KMS-11 (cell line): ENCODE results near the gene AHCYL1.
"Not testable (repeated sequence)": the region's sequence is repeated elsewhere in the genome, so short reads cannot be mapped to it uniquely, and the experiment has no call there.

Experiments
- H2AFZ ChIP-seq: fragments of 200-600 bp; sonication (generic); 2 replicates; pipeline ENCODE4 v1.6.1; 2016; ENCODE audit warnings: antibody characterized with exemption, mixed run types, low read depth
- H3K27ac ChIP-seq: fragments of 200-600 bp; sonication (generic); 2 replicates; pipeline ENCODE4 v1.6.1; 2016; ENCODE audit warnings: mild to moderate bottlenecking, mixed run types
- H3K27me3 ChIP-seq: fragments of 200-600 bp; sonication (generic); 2 replicates; pipeline ENCODE4 v1.6.1; 2017; ENCODE audit warnings: mild to moderate bottlenecking, low read depth, mixed run types, moderate library complexity; ENCODE audit not compliant: insufficient read depth
- H3K36me3 ChIP-seq: fragments of 200-600 bp; sonication (generic); 2 replicates; pipeline ENCODE4 v1.6.1; 2017; ENCODE audit warnings: mild to moderate bottlenecking, mixed run types; ENCODE audit not compliant: insufficient read depth
- H3K4me1 ChIP-seq: fragments of 200-600 bp; sonication (generic); 2 replicates; pipeline ENCODE4 v1.6.1; 2016; ENCODE audit warnings: mild to moderate bottlenecking, low read depth, mixed run types; ENCODE audit not compliant: poor library complexity, severe bottlenecking
- H3K4me2 ChIP-seq: fragments of 200-600 bp; sonication (generic); 2 replicates; pipeline ENCODE4 v1.7.0; 2016; ENCODE audit warnings: mild to moderate bottlenecking, mixed run types
- H3K4me3 ChIP-seq: fragments of 200-600 bp; sonication (generic); IDR thresholded peaks from 2 replicates; pipeline ENCODE4 v1.6.1; 2017; ENCODE audit warnings: low read depth, low read length, mixed read lengths; ENCODE audit not compliant: insufficient read depth
- H3K79me2 ChIP-seq: fragments of 200-600 bp; sonication (generic); 2 replicates; pipeline ENCODE4 v1.6.1; 2016; ENCODE audit warnings: low read depth, mixed run types; ENCODE audit not compliant: insufficient read depth
- H3K9ac ChIP-seq: fragments of 200-600 bp; sonication (generic); 2 replicates; pipeline ENCODE4 v1.6.1; 2016; ENCODE audit warnings: mild to moderate bottlenecking, mixed run types
- H4K20me1 ChIP-seq: fragments of 200-600 bp; sonication (generic); 2 replicates; pipeline ENCODE4 v1.6.1; 2016; ENCODE audit warnings: mild to moderate bottlenecking, mixed run types; ENCODE audit not compliant: insufficient read depth
- CTCF ChIP-seq: fragments of 200-600 bp; sonication (generic); conservative IDR thresholded peaks from 2 replicates; pipeline ENCODE4 v1.6.1; 2017; ENCODE audit warnings: low read depth, mild to moderate bottlenecking, antibody characterized with exemption, low read length, moderate library complexity, mixed read lengths

The AHCYL1 gene

DNA sequence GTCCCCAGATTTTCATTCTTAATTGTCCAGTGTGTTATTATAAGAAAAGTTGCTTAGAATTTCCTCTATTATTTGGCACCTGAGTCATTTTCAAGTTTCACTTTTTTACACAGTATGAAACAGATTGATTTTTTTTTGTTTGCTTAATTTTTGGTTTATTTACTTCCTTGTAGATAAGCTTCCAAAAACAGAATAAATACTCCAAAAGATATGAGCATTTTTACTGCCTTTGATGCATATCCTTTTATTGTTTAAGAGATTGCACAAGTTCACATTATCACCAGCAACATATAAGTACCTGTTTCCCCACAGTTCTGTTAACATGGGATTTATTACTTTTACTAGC is 36.3 kb upstream of the AHCYL1 start:
- no peak overlapping the region for H3K27ac ChIP-seq

GRCh38 chr1:109950038-109950437 is 34.5 kb upstream of the AHCYL1 start:
- no peaks in the 10 kb centered on the region for H4K20me1 ChIP-seq
- no peaks in the 10 kb centered on the region for H3K79me2 ChIP-seq
- H3K4me3 ChIP-seq = no peak overlapping the region
- no peak overlapping the region for H3K4me2 ChIP-seq
- H3K27me3 ChIP-seq = no peaks in the 10 kb centered on the region
- no peaks in the 10 kb centered on the region for H3K36me3 ChIP-seq
- peaks cover 9% of the 10 kb centered on the region for H3K4me1 ChIP-seq
- no peak overlapping the region for H3K9ac ChIP-seq
- no peak overlapping the region for H2AFZ ChIP-seq
- H3K27ac ChIP-seq = no peak overlapping the region
- TF ChIP-seq CTCF = no peak

More for the DNA sequence above, 36.3 kb upstream of the AHCYL1 start:
- Histone ChIP-seq H2AFZ (no peak overlapping the region), H3K4me2 (no peak overlapping the region), H3K79me2 (no peaks in the 10 kb centered on the region), H3K27me3 (no peaks in the 10 kb centered on the region), H3K4me1 (peaks cover 9% of the 10 kb centered on the region), H4K20me1 (no peaks in the 10 kb centered on the region), H3K9ac (no peak overlapping the region), H3K36me3 (no peaks in the 10 kb centered on the region), H3K4me3 (no peak overlapping the region)
- TF ChIP-seq CTCF = no peak

DNA sequence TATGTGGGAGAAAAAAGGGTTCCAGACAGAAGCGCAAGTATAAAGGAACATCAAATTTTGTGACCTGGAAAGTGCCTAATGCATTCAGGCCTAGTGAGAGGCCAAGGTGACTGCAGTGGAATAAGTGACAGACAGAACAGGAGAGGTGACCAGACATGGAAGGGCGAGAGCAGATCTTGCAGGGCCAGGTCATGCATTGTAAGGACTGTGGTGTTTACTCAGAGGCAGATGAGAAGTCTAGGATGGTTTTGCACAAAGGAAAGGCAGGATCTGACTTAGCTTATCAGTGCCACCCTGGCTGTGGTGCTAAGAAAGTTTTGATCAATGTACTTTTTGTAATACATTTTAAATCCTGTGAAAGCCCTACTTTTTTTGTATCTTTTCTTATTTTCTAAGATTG is 34.1 kb upstream of the AHCYL1 start:
- no peak for TF ChIP-seq CTCF
- no peaks in the 10 kb centered on the region for H3K36me3 ChIP-seq
- no peak overlapping the region for H3K4me3 ChIP-seq
- H3K4me1 ChIP-seq = peaks cover 9% of the 10 kb centered on the region
- H3K27me3 ChIP-seq = no peaks in the 10 kb centered on the region
- no peak overlapping the region for H3K9ac ChIP-seq
- no peaks in the 10 kb centered on the region for H3K79me2 ChIP-seq
- no peak overlapping the region for H3K27ac ChIP-seq
- H3K4me2 ChIP-seq = no peak overlapping the region
- no peak overlapping the region for H2AFZ ChIP-seq
- H4K20me1 ChIP-seq = no peaks in the 10 kb centered on the region

DNA sequence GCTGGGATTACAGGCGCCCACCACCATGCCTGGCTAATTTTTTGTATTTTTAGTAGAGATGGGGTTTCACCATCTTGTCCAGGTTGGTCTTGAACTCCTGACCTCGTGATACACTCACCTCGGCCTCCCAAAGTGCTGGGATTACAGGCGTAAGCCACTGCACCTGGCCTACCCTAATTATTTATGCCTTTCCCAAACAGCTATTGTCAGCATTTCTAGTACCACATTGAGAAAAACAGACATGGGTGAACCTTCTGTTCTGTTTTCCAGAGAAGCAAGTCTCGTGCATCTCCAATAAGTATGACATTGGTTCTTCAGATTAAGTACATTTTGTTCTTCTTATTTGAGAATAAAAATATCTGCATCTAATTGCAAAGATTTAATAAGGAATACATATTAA is 33.1 kb upstream of the AHCYL1 start:
- not testable (repeated sequence) for H3K27ac ChIP-seq, H3K9ac ChIP-seq, H3K4me1 ChIP-seq, H2AFZ ChIP-seq, H4K20me1 ChIP-seq, H3K36me3 ChIP-seq, H3K4me2 ChIP-seq, H3K27me3 ChIP-seq, H3K79me2 ChIP-seq, H3K4me3 ChIP-seq

GRCh38 chr1:109954041-109954512 is 30.5 kb upstream of the AHCYL1 start:
- no peaks in the 10 kb centered on the region for H3K79me2 ChIP-seq
- no peaks in the 10 kb centered on the region for H4K20me1 ChIP-seq
- TF ChIP-seq CTCF = no peak
- H3K4me2 ChIP-seq = no peak overlapping the region
- no peak overlapping the region for H3K4me3 ChIP-seq
- H3K9ac ChIP-seq = no peak overlapping the region
- H3K4me1 ChIP-seq = peaks cover 9% of the 10 kb centered on the region
- H3K36me3 ChIP-seq = no peaks in the 10 kb centered on the region
- no peaks in the 10 kb centered on the region for H3K27me3 ChIP-seq
- no peak overlapping the region for H3K27ac ChIP-seq
- no peak overlapping the region for H2AFZ ChIP-seq
